CD4-positive, alpha-beta T cell treated with Interleukin-17A for 1 hour (primary cell): ENCODE results near the gene ERCC8.

Source experiments
- DNase-seq: peaks from one replicate; pipeline ENCODE4 v3.0.0-alpha.2; 2020

ERCC8 gene

DNA sequence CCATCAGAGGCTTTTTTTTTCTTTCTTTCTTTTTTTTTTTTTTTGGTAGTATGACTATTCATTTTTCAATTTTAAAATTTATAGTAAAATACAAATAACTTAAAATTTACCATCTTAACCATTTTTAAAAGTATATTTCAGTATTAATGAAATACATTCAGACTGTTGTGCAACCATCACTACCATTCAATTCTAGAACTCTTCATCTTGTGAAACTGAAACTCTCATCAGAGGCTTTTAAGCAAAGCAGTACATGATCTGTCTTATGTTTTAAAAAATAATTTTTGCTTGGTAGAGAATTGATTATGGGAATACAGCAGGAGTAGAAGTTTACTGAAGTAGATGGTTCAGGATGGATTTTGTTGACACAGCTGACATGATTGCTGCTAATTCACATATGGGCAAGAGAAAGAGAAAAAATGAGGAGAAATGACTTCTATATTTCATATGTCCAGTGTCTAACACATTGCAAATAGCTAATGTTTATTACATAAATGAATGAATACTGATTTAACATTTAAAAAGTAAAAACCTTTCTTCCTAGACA is 114.2 kb downstream of the ERCC8 start:
- no peak for DNase-seq

GRCh38 chr5:60829490-60830266 is 115.2 kb downstream of the ERCC8 start:
- DNase-seq, result no peak

DNA sequence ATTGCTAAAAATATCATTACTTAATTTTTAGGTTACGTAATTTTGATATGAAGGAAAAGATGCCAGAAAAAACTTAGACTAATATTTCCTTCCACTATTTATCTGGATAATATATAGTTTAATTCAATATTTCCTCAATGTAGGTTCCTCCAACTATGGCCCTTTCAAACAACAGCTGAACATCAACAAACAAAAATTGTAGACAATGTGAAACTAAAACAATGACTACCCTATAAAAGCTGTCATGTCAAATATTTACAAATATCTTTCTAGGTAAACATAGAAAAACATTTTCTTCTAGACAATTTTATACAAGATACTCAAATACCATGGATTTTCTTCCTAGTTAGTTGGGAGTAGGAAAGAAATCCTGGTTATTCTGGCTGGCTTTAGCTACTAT is 117.7 kb downstream of the ERCC8 start:
- no peak for DNase-seq

DNA sequence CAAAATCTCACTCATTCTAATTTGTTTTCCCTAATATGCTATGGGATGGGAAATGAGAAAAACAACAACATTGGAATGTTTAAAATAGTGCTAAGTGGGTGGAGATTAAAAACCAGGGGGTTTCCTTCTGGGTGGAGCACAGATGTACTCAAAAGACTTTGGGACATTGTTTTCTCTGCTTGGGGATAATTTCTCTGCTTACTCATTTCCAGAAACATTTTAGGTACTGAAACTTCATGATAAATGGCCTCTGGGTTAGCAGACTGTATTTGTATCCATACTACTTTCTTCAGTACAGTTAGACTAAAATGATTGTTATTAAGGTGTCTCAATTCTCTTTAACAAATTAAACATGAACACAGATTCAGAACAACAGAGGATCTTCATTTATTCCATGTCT is 118.2 kb downstream of the ERCC8 start:
- DNase-seq, result no peak
